GM21423 (cell line): ENCODE measurements around the gene CCDC187.
A peak's percentile ranks its signal among the peaks of the same experiment; 100 is the strongest.
"Not testable (repeated sequence)": the region's sequence is repeated elsewhere in the genome, so short reads cannot be mapped to it uniquely, and the experiment has no call there.

Experiments used
- ATAC-seq: cut with Tn5 transposase; IDR thresholded peaks from one replicate; pipeline ENCODE4 v1.9.1; 2021; ENCODE audit warnings: mild to moderate bottlenecking, moderate library complexity; ENCODE audit not compliant: unreplicated experiment

Gene CCDC187

GRCh38 chr9:136244969-136245218 lies 59.0 kb downstream of the CCDC187 start:
- no peak for ATAC-seq

- ATAC-seq: peak; percentile 29
Observed at GRCh38 chr9:136244122-136244968, 59.5 kb downstream of the CCDC187 start.

GRCh38 chr9:136243631-136244030 lies 60.3 kb downstream of the CCDC187 start:
- peak; percentile 28 for ATAC-seq

DNA sequence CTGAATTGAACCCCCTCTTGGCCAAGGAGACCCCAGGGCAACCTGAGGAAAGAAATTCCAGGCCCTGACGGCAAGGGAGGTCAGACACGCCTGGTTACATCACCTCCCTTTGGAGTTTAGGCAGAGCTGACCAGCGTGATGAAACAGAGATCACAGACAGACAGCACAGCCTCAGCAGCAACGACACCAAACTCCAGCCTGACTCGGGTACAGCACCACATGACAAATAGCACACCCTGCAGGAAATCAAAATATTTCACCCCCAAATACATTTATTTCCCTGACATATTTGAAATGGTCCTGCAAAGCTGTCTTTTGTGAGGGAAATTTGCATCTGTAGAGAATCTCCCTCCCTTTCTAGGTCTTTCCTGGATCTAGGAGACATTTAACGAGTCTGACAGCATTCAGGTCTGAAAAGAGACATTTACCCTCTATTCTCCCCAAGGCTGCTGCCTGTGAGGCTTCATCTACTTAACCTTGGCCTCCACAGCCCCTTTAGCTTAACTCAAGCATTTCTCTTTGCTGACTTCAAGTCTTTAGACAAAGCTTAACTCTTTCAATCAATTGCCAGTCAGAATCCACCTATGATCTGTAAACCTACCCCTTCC lies 60.9 kb downstream of the CCDC187 start:
- no peak for ATAC-seq

- ATAC-seq: no peak
Observed at GRCh38 chr9:136242248-136242647, 61.6 kb downstream of the CCDC187 start.

- no peak for ATAC-seq
Observed at GRCh38 chr9:136241542-136241941, 62.4 kb downstream of the CCDC187 start.

DNA sequence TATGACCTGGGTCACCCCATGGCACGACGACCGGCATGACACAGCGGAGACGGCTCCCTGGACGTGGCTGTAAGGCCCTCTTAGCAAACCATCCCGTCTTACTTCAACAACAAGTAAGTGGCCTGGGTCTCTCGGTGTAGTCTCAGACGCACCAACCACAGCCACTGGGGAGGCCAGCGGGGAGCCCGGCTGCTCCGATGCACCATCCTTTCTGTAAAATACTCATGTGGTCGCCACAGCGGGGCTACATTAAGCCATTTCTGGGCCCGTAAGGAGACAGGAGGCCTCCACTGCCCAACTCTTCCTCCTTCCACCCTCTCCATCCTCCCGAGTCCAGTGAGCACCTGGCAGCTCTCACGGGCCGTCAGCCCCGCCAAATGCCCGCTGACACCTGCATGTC lies 63.0 kb downstream of the CCDC187 start:
- no peak for ATAC-seq

DNA sequence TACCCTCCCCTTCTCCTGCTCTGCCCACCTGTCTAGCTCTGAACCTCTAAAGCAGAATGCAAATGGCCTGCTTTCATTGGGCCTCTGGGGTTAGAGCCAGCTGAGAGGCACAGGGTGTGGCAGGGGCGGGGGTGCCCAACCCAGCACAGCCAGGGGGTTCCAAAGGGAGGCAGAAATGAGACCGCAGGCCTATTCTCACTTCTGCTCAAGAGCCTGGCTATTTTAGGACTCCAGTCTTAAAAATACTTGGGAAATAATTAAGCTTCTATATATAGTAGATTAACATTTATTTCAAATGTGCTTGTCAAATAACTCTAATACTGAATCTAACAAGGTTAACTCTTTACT lies 63.9 kb downstream of the CCDC187 start:
- ATAC-seq: no peak

- no peak for ATAC-seq
Observed at GRCh38 chr9:136239135-136239982, 64.5 kb downstream of the CCDC187 start.

DNA sequence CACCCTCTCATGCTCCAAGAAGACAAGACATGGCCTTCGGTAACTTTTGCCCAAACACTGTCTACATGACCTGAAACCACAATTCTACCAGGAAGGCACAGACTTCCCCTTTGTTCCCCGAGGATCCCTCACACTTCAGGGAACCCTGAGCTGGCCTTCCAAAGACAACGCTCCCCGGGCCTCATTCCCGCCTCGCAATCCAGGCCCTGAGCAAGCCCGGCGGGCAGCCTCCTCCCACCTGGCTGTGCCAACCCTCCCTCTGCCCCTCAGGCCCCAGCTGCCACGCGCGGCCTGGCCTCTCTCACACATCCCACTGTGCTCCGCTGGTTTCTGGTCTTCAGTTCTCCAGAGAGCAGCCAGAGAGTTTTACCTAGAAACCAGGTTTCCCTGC lies 65.6 kb downstream of the CCDC187 start:
- no peak for ATAC-seq

DNA sequence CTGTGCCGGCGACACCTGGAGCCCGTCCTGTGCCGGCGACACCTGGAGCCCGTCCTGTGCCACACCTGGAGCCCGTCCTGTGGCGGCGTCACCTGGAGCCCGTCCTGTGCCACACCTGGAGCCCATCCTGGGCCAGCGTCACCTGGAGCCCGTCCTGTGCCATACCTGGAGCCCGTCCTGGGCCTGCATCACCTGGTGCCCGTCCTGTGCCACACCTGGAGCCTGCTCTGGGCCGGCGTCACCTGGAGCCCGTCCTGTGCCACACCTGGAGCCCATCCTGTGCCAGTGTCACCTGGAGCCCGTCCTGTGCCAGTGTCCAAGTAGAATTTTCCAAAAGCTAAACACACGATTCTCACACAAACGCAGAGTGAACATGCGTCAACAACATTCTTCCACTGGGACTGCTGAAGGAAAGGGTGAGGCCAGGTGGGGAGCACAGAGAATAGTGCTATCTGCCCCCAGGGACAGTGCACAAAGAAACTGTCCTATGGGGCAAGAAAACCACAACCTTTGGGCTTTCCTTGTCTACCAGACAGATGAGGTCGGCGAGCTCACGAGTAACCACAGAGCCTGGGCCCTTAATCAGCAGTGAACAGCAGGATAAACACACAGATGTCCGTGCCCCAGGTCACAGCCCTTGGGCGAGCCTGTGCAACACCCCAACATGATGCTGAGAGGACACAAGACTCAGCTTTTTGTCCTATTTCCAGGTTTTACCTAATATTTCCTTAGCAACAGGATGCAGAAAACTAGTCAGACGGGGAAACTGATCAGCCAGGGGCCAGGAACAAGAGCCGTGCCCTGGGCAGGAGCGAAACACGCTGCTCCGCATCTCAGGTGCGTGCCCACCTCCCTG lies 66.2 kb downstream of the CCDC187 start:
- ATAC-seq: no peak

GRCh38 chr9:136236471-136237410 lies 67.2 kb downstream of the CCDC187 start:
- ATAC-seq: not testable (repeated sequence)

- ATAC-seq: no peak
Observed at GRCh38 chr9:136235709-136236455, 68.0 kb downstream of the CCDC187 start.

- ATAC-seq: no peak
Observed at GRCh38 chr9:136235171-136235570, 68.7 kb downstream of the CCDC187 start.

- no peak for ATAC-seq
Observed at GRCh38 chr9:136234597-136234996, 69.3 kb downstream of the CCDC187 start.

DNA sequence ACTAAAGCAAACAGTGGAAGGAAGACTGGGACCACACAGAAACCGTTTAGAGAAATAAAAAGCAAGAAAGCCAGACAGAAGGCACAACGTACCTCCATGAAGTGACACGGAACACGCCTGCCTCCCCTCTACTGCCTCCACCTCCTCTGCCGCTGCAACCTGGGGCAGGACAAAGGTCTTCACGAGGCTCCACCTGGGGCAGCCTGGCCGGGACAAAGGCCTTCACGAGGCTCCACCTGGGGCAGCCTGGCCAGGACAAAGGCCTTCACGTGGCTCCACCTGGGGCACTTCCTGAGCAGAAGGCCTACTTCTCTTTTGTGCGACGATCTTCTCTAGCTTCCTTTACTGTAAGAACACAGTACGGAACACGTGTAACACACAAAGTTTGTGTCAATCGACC lies 70.0 kb downstream of the CCDC187 start:
- ATAC-seq: no peak

GRCh38 chr9:136233411-136233810 lies 70.5 kb downstream of the CCDC187 start:
- no peak for ATAC-seq

GRCh38 chr9:136232969-136233368 lies 70.9 kb downstream of the CCDC187 start:
- ATAC-seq: no peak
